Skin epidermis (tissue), 12 donors: ENCODE results near the gene PCNX4.
A peak's percentile ranks its signal among the peaks of the same experiment; 100 is the strongest.

Experiments used
- H3K27ac ChIP-seq, 21 experiments: fragments of 200-600 bp; sonication (generic) in 11 of 21; one replicate each; pipeline ENCODE4 v1.5.0; 2020; ENCODE audit warnings: mild to moderate bottlenecking in 3 of 21, inconsistent platforms in 2 of 21, moderate library complexity in 2 of 21
- H3K4me3 ChIP-seq, 7 experiments: fragments of 200-600 bp; sonication (generic) in 2 of 7; one replicate each; pipeline ENCODE4 v1.5.0; 2020; ENCODE audit warnings: inconsistent platforms in 2 of 7, mild to moderate bottlenecking in 2 of 7, moderate library complexity in 1 of 7

Gene PCNX4

DNA sequence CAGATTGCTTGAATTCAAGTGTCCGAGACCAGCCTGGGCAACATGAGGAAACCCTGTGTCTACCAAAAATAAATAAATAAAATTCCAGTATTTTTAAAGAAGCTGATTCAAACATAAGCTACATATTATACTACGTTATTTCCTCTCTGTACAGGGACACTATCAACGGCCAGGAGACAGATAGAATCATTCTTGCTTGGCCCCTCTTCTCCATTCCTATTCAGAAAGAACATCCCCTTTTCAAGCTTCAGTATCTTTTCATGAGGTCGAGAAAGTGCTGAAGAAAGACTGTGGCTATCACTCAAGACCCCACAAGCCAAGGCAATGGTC is 73.8 kb downstream of the PCNX4 start:
- H3K27ac ChIP-seq: peak overlapping the region in 19 of 21 experiments; percentile 82 to 97 (median 90)
- H3K4me3 ChIP-seq: peak overlapping the region; percentile 74 to 88 (median 83)

- Histone ChIP-seq H3K27ac (peak overlapping the region in 16 of 21 experiments; percentile 82 to 97 (median 90)), H3K4me3 (no peak overlapping the region)
Measured at GRCh38 chr14:60166142-60166541, 74.4 kb downstream of the PCNX4 start.

DNA sequence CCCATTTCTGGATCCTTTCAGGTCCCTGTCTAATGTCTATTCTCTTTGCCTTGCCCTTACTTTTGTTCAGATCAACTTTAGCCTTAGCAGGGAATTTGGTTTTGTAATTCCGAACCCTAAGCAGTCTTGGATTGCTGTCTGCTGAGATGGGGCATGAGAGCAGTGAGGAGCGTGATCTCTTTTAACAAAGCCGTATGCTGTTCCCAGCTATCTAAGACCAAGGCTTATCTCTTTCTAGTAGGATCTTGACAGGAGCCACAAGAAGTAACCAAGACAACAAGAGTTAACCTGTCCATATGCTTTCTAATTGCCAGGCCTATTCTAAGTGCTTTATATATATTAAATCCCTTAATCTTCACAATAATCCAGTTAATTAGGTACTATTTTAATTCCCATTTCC is 78.0 kb downstream of the PCNX4 start:
- Histone ChIP-seq H3K4me3 (no peak overlapping the region), H3K27ac (no peak overlapping the region)

DNA sequence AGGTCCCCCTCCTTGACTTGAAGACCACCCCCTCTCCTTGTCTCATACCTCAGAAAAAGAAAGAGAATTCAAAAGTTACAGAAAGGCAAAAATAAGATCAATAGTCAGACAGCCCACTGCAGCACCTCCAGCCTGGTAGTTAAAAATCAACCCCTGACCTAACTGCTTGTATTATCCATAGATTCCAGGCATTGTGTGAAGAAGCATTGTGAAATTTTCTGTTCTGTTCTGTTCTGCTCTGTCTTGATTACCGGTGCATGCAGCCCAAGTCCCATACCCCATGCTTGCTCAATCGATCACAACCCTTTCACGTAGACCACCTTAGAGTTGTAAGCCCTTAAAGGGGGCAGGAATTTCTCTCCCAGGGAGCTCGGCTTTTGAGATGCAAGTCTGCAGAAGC is 79.2 kb downstream of the PCNX4 start:
- H3K4me3 ChIP-seq: no peak overlapping the region
- H3K27ac ChIP-seq: no peak overlapping the region

DNA sequence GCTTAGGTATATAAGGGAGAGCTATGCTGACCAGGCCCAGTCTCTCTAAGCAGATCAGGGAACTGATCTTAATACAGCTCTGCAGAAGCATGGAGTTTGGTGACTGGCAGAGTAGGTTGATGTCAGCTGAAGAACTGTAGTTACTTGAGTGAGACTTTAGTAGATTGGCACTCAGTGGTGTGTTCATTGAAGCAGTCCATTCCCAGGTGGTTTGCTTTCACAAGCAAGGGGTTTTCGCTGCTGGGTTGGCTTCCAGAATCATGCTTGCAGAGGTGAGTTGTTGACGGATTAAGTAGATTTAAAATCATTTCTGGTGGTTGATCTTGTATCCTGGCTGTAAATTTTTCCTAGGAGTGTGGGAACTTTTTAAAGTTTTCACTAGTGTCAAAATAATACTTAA is 80.0 kb downstream of the PCNX4 start:
- no peak overlapping the region for H3K27ac ChIP-seq
- H3K4me3 ChIP-seq: no peak overlapping the region

DNA sequence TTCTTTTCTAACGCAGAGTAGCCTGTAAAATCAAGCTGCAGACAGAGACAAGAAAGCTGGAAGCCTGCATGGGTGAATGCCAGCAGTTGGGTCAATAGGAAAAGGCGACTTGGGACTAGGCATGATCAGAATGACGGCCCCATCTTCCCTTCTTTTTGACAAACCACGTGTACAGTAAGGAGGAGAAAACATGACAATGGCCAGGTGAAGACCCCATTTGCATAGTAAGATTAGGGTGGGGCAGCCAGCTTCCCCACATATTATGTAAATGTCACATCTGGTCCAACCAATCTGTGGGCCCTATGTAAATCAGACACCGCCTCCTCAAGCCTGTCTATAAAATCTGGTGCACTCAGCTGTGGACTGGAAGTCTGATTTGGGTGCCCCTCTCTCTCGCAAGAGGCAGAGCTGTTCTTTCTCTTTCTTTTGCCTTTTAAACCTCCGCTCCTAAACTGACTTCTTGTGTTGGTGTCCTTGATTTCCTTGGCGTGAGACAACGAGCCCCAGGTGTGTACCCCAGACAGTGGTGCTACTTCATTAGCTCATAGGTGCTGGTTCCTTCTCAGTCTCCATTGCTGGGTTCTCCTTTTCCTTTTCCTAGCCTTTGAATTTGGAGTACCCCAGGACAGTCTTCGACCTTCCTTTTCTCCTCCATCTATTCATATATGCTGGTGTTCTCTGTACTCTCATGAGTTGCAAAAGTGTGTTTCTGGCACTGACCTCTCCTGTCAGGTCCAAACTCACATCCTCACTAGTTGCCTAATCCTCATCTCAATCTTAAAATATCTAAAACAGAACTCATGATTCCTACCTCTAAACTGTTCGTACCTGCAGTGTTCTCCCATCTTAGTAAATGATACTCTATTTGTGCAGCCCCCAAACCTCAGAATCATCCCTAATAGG is 82.9 kb downstream of the PCNX4 start:
- Histone ChIP-seq H3K4me3 (no peak overlapping the region), H3K27ac (no peak overlapping the region)

- Histone ChIP-seq H3K4me3 (no peak overlapping the region), H3K27ac (no peak overlapping the region)
Measured at GRCh38 chr14:60175255-60175902, 83.7 kb downstream of the PCNX4 start.

DNA sequence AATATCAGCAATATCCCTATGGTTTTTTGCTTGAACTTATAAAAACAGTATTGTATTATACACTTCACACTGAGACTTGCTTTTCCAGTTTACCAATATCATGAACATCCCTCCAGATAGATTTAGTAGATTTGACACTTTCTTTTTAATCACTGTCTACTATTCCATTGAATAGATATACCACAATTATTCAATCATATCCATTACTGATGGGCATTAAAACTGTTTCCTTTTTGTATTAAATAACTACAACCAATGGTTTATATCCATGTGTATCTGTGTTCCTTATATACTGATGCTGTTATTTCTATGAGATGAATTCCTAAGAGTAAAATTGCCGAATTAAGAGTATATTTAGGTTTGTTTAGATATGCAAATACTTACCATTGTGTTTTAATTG is 86.4 kb downstream of the PCNX4 start:
- H3K27ac ChIP-seq: no peak overlapping the region
- no peak overlapping the region for H3K4me3 ChIP-seq

DNA sequence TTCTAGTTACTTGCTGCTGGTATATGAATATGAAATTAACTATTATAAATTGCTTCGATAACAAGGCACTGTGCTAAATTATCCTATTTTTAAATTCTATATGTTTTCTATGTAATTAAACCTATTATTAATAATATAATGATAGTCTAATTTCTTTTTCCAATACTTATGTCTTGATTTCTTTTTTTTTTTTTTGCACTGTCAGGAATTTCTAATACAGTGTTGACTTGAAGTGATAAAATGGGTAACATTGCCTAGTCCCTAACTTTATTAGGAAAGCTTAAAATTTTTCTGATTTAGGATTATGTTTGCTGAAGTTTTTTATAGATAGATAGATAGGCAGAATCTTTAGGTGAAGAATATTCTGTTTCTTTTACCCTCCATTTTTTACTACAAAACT is 87.1 kb downstream of the PCNX4 start:
- Histone ChIP-seq H3K4me3 (no peak overlapping the region), H3K27ac (no peak overlapping the region)

- no peak overlapping the region for H3K4me3 ChIP-seq
- peak overlapping the region in 1 of 21 experiments; percentile 13 for H3K27ac ChIP-seq
Measured at GRCh38 chr14:60179431-60179869, 87.7 kb downstream of the PCNX4 start.

DNA sequence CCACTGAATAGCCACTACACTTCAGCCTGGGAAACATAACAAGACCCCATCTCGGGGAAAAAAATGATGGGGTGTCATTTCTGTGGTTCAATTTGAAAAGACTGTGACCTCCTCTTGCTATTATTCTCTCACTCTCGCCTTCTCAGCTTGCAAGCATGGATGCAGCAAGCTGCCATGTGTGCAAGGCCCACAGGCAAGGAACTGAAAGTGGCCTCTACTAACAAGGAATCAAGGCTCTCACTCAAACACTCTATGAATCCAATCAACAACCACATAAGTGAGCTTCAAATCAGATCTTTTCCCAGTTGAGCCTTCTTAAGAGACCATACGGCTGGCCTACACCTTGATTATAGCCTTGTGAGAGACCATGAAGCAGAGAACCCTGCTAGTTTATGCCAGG is 91.4 kb downstream of the PCNX4 start:
- no peak overlapping the region for H3K4me3 ChIP-seq

GRCh38 chr14:60183741-60184140 is 92.0 kb downstream of the PCNX4 start:
- Histone ChIP-seq H3K4me3 (peak overlapping the region in 5 of 7 experiments; percentile 15 to 37 (median 24)), H3K27ac (peak overlapping the region in 12 of 21 experiments; percentile 44 to 76 (median 62))

More for the DNA sequence above, 91.4 kb downstream of the PCNX4 start:
- H3K27ac ChIP-seq: peak overlapping the region in 3 of 21 experiments; percentile 58 to 69 (median 59)

- H3K27ac ChIP-seq: peak overlapping the region in 12 of 21 experiments; percentile 44 to 76 (median 62)
Measured at GRCh38 chr14:60184146-60184904, 92.6 kb downstream of the PCNX4 start.

GRCh38 chr14:60184905-60185555 is 93.3 kb downstream of the PCNX4 start:
- no peak overlapping the region for H3K27ac ChIP-seq

More at GRCh38 chr14:60184146-60184904, 92.6 kb downstream of the PCNX4 start:
- peak overlapping the region in 5 of 7 experiments; percentile 15 to 37 (median 24) for H3K4me3 ChIP-seq

GRCh38 chr14:60188115-60188514 is 96.4 kb downstream of the PCNX4 start:
- H3K27ac ChIP-seq: no peak overlapping the region
- no peak overlapping the region for H3K4me3 ChIP-seq

More at GRCh38 chr14:60184905-60185555, 93.3 kb downstream of the PCNX4 start:
- no peak overlapping the region for H3K4me3 ChIP-seq

GRCh38 chr14:60188696-60189095 is 97.0 kb downstream of the PCNX4 start:
- H3K4me3 ChIP-seq: no peak overlapping the region
- no peak overlapping the region for H3K27ac ChIP-seq

DNA sequence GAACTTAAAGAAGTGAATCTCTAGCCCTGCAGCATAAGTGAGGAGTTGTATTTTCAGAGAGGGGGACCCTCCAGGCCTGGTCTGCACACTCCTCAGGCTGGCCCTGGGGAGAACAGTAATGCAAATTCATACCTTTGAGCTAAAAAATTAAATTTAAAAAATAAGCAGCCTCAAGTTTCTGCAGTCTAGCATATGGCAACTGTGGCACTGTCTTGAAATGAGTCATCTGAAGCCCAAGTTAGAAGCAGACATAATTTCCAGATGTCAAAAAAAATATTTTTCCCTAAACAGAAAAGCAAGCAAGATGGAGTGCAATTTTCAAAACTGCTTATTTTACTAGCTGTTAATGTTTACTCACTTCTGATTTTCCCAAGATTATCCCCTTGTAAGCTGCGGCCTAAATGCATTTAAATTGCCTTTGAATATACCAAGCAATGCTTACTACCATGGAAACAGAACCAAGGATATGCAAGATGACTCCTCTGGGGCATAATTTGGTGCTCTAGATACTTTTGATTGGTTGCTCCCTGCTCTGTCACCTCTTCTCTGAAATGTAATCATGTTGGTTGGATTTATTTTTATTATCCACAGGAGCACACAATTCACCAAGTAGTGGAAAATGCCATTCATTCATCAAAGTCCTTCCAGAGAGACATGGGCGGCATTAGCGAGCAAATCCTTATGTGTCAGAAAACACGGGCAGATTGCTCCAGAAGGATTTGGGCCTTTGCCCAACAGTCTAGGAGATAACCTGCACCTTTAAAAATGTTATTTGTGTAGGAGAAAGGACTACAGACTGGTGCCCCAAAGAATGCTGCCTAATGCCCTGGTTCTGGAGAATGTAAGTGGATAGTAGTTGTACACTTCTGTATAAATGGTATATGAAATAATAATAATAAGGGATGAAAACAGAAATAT is 98.5 kb downstream of the PCNX4 start:
- peak overlapping the region in 3 of 21 experiments; percentile 31 to 39 (median 38) for H3K27ac ChIP-seq

DNA sequence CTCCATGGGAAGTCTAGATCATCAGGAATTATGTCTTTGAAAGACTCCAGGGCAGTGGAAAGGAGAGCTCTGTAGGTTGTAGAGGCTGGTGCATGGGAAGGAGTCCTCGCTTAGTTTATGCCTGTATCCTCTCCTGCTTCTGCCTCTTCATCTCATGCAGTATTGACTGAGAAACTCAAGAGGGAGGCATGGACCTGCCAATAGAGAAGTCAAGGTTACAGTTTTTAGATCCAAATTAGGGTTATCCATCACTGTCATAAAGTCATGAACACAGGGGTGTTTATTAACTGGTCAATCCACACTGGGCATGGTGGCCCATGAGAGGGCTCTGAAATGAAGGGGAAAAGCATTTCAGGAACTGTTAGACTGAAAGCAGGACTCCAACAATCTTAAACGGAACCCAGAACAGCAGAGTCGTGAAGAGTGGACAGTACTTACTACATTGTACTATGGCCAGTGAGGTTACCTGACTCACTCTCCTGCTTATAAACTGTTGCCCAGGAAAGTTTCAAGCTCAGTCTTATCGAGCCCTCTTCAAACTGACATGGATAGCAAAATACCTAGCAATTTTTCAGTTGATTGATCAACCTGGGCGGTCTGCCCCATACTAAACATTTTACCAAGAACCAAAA is 103.6 kb downstream of the PCNX4 start:
- H3K27ac ChIP-seq: no peak overlapping the region
- H3K4me3 ChIP-seq: no peak overlapping the region

More for the DNA sequence above, 98.5 kb downstream of the PCNX4 start:
- no peak overlapping the region for H3K4me3 ChIP-seq
